ENCODE results near the gene ZNF827.

ZNF827 gene

DNA sequence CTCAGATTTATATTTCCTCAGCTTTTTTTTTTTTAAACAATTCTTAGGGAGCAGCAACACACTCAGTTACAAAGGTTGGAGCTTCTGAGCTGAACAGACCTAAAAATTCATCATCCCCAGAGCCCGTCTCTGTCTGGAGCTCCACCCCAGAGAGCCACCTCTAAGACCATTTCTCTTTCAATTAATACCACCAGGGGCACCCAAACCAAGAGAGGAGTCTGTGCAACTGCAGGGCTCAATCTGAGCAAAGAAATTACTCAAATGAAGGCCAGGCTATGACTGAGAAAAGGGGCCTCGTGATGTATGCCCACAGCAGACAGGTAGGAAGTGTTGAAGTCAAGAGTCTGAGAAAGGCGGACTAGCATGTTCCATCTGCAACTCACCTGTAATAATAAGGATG is 163.2 kb downstream of the ZNF827 start:
- H3K4me3 ChIP-seq (ENCODE audit: low read depth, low read length), result no peak overlapping the region
- POLR2A ChIA-PET, result no interaction called here
- CTCF ChIA-PET, result no interaction called here
- no peak for TF ChIP-seq CTCF (IDR thresholded peaks at IDR 0.05; ENCODE audit: insufficient read depth, low read length, missing control alignments)
- DNase-seq (ENCODE audit: low read depth, low spot score), result no peak

- no peak for TF ChIP-seq CTCF (IDR thresholded peaks at IDR 0.05; ENCODE audit: insufficient read depth, low read length, missing control alignments)
- no peak overlapping the region for H3K4me3 ChIP-seq (ENCODE audit: low read depth, low read length)
- DNase-seq (ENCODE audit: low read depth, low spot score), result no peak
- CTCF ChIA-PET, result interaction anchor here (1.7 kb wide), 1 partner anchor 31 kb away, joined by 3 read pairs; no protein-coding TSS in a partner anchor
- POLR2A ChIA-PET, result no interaction called here
Observed at GRCh38 chr4:145774473-145774872, 164.2 kb downstream of the ZNF827 start.

DNA sequence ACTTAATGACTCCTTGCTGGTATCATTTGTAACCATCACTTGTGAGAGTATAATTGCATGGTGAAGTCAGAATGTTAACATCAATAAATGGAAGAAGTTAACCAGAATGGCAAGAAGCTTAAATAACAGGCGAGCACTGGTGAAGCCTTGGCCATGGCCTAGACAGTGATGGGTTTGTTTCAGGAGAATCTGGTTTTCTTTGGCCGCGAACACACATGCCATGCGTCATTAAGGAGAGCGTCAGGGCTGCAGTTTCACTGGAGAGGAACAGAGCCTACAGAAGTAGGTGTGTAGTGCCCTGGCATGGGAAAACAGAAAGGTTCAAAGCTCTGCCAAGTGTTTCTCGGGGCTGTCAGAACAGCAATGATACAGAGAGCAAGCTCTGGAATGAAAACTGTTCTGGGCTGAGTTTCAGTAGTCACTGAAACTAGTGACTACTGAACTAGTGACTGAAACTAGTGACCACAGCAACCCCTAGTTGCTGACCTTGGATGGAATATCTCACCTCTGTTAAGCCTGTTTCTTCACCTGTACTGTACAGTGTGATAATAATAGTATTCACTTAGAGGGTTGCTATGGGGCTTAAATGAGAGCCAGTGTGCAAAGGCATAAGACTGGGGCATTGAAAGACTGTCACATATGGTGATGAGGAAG is 164.9 kb downstream of the ZNF827 start:
- CTCF ChIA-PET, result interaction anchor here (1.7 to 2.4 kb wide), 3 partner anchors 30 to 154 kb away, joined by 3 to 8 read pairs (median 3); partner anchors contain the start of gene MMAA
- DNase-seq (ENCODE audit: low read depth, low spot score), result no peak
- H3K4me3 ChIP-seq (ENCODE audit: low read depth, low read length), result no peak overlapping the region
- TF ChIP-seq CTCF (IDR thresholded peaks at IDR 0.05; ENCODE audit: insufficient read depth, low read length, missing control alignments), result no peak
- POLR2A ChIA-PET, result no interaction called here

DNA sequence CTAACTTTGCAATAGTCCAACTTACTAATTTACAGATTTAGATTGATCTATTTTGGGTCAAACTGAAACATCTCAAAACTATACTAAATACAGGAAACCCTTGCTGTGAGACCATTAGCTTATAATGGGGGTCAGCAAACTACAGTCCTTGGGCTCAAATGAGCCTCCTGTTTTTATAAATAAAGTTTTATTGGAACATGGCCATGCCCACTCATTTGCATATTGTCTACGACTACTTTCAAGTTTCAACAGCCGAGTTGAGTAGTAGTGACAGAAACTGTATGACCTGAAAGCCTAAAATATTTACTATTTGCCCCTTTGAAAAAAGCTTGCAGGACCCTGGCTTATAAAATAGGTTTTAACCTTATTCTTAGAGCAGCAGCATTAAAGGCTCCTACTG is 166.3 kb downstream of the ZNF827 start:
- TF ChIP-seq CTCF (IDR thresholded peaks at IDR 0.05; ENCODE audit: insufficient read depth, low read length, missing control alignments), result no peak
- H3K4me3 ChIP-seq (ENCODE audit: low read depth, low read length), result no peak overlapping the region
- ChIA-PET POLR2A (no interaction called here), CTCF (interaction anchor here (0.6 to 2.4 kb wide), 3 partner anchors 34 to 152 kb away, joined by 3 to 8 read pairs (median 3); partner anchors contain the start of gene MMAA)
- DNase-seq (ENCODE audit: low read depth, low spot score), result no peak

DNA sequence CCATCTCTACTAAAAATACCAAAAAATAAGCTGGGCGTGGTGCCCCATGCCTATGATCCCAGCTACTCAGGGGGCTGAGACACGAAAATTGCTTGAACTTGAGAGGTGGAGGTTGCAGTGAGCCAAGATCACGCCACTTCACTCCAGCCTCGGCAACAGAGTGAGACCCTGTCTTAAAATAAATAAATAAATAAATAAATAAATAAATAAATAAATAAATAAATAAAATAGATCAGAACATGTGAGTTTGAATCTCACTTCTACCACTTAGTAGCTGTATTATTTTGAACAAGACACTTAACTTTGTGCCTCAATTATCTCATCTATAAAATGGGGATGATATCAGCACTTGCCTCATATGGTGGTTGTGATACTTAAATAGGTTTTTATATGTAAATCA is 168.5 kb downstream of the ZNF827 start:
- ChIA-PET CTCF (no interaction called here), POLR2A (no interaction called here)
- no peak for TF ChIP-seq CTCF (IDR thresholded peaks at IDR 0.05; ENCODE audit: insufficient read depth, low read length, missing control alignments)
- H3K4me3 ChIP-seq (ENCODE audit: low read depth, low read length), result no peak overlapping the region
- no peak for DNase-seq (ENCODE audit: low read depth, low spot score)

DNA sequence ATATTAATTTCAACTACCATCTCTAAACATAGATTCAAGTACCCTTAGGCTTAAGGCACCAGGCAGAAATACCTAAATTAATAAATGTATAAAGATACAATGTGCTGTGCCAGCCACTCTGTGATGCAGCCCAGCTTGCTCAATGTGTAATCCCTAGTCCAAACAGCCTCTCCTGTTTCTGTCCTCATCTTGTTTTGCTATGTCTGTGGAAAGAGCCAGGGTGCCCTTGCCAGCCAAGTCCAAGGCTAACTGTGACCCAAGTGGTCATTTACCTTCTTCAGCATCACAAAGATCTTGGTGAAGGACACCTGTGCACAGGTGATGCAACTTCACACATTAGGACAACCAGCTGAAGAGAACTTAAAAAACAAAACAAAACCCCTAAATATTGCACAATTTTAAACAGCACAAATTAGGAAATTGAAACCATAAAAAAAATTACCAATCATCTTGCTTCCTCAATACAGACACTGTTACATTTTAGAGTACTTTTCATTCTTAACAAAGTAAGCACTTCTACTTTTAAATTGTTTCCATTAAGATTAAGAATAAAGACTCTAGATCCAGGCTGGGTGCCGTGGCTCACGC is 169.1 kb downstream of the ZNF827 start:
- no peak for DNase-seq (ENCODE audit: low read depth, low spot score)
- no peak overlapping the region for H3K4me3 ChIP-seq (ENCODE audit: low read depth, low read length)
- ChIA-PET POLR2A (interaction anchor here (0.7 kb wide), 1 partner anchor 124 kb away, joined by 3 read pairs; no protein-coding TSS in a partner anchor), CTCF (no interaction called here)
- no peak for TF ChIP-seq CTCF (IDR thresholded peaks at IDR 0.05; ENCODE audit: insufficient read depth, low read length, missing control alignments)

Data from AG04449 (cell line).